ENCODE data around the gene RPL5. TPM values are rescaled to one million over a fixed set of nuclear protein-coding genes. Genes with fewer than 3 reads are reported as not detected.

RPL5 gene
- total RNA-seq, 1 donor from 2014 or later = 552 TPM

DNA sequence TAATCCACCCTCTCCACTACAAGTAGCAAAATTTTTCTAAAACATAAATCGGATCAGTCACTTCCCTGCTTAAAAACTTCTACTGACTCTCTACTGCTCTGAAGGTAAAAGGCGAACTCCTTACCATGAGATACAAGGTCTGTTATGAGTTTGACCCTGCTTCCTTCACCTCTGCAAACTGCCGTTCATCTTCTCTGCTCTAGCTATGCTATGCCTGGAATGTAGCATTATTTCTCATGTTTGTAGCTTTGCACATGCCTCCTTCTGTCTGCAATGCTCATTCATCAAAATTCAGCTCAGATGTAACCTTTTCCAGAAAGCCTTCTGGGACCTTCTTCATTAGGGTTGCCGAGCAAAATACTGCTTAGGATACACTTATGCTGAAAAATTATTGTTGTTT lies 30.8 kb downstream of the RPL5 start:
- H3K4me1 ChIP-seq = peaks cover 10% of the 10 kb centered on the region
- TF ChIP-seq, protein P1, sequence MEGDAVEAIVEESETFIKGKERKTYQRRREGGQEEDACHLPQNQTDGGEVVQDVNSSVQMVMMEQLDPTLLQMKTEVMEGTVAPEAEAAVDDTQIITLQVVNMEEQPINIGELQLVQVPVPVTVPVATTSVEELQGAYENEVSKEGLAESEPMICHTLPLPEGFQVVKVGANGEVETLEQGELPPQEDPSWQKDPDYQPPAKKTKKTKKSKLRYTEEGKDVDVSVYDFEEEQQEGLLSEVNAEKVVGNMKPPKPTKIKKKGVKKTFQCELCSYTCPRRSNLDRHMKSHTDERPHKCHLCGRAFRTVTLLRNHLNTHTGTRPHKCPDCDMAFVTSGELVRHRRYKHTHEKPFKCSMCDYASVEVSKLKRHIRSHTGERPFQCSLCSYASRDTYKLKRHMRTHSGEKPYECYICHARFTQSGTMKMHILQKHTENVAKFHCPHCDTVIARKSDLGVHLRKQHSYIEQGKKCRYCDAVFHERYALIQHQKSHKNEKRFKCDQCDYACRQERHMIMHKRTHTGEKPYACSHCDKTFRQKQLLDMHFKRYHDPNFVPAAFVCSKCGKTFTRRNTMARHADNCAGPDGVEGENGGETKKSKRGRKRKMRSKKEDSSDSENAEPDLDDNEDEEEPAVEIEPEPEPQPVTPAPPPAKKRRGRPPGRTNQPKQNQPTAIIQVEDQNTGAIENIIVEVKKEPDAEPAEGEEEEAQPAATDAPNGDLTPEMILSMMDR (IDR thresholded peaks at IDR 0.05; ENCODE audit: borderline replicate concordance) = no peak
- H3K36me3 ChIP-seq = no peaks in the 10 kb centered on the region
- intact Hi-C loops (cut with micrococcal nuclease) = no loop called here
- H3K27ac ChIP-seq (replicated peaks) = no peak overlapping the region
- no peak overlapping the region for H3K4me3 ChIP-seq
- no peak for DNase-seq
- no peaks in the 10 kb centered on the region for H3K9me3 ChIP-seq (replicated peaks)
- no peaks in the 10 kb centered on the region for H3K27me3 ChIP-seq (ENCODE audit: low read depth)

DNA sequence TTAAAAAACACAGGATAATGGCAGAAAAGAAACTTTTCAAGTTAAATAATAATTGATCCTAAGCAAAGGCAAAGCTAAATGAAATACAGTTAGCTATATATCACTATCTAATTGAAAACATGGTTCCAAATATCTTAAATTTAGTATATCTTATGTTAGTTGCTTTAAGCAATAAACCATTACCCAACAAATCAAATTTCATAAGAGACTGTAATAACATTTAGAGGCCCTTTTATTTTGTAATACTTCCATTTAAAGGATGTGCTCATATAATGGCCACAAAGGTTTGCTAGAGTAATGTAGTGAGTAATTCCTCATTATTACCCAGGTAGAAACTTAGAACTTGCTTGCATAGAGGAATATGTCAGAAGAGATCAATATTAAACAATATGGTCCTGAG lies 32.3 kb downstream of the RPL5 start:
- peaks cover 9% of the 10 kb centered on the region for H3K4me1 ChIP-seq
- H3K9me3 ChIP-seq (replicated peaks) = no peaks in the 10 kb centered on the region
- no peak overlapping the region for H3K27ac ChIP-seq (replicated peaks)
- H3K4me3 ChIP-seq = no peak overlapping the region
- intact Hi-C loops (cut with micrococcal nuclease) = no loop called here
- no peak for DNase-seq
- TF ChIP-seq, protein P1 (IDR thresholded peaks at IDR 0.05; ENCODE audit: borderline replicate concordance) = no peak
- no peaks in the 10 kb centered on the region for H3K36me3 ChIP-seq
- H3K27me3 ChIP-seq (ENCODE audit: low read depth) = no peaks in the 10 kb centered on the region

DNA sequence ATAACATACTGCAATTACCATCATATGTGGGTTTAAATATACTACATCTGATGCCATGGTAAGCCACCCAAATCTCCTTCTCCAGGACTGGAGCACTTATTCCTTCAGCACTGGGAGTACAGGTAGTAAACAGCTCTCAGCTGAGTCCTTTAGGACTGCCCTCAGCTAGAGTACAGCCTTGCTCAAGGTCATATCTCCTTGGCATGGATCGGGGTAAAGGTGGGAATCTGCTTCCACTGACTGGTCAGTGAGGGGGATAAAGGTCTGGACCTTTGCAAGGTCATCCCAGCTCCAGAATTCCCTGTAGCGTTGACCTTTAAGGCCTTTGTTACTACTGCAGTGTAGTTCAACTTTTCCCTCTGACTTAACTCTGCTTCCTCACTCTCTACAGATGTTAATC lies 38.8 kb downstream of the RPL5 start:
- Histone ChIP-seq H3K27me3 (ENCODE audit: low read depth) (no peaks in the 10 kb centered on the region), H3K9me3 (replicated peaks) (peaks cover 10% of the 10 kb centered on the region), H3K4me3 (no peak overlapping the region), H3K36me3 (peaks cover 7% of the 10 kb centered on the region), H3K27ac (replicated peaks) (no peak overlapping the region), H3K4me1 (no peaks in the 10 kb centered on the region)
- intact Hi-C loops (cut with micrococcal nuclease) = no loop called here
- DNase-seq = no peak
- TF ChIP-seq, protein P1 (IDR thresholded peaks at IDR 0.05; ENCODE audit: borderline replicate concordance) = no peak

DNA sequence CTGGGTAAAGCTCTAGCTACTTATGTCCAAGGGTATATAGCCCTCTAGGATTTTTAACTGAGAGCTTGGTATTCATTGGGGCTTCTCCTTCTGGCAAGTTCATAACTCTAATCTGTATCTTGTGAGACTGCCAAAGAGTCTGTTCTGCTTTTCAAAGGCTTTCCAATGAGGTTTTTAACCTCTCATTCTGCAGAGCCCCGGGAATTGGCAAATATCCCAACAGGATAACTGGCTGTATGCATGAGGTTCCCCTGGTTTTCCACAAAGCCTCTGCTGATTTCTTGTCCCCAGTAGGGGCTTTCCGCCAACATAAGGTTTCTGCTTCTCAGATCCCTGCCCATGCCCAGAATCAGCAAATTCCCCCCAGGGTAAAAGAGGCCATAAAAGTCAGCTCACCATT lies 40.9 kb downstream of the RPL5 start:
- TF ChIP-seq, protein P1 (IDR thresholded peaks at IDR 0.05; ENCODE audit: borderline replicate concordance) = no peak
- no peaks in the 10 kb centered on the region for H3K27me3 ChIP-seq (ENCODE audit: low read depth)
- peaks cover 10% of the 10 kb centered on the region for H3K9me3 ChIP-seq (replicated peaks)
- H3K27ac ChIP-seq (replicated peaks) = no peak overlapping the region
- no peaks in the 10 kb centered on the region for H3K4me1 ChIP-seq
- no peak for DNase-seq
- intact Hi-C loops (cut with micrococcal nuclease) = no loop called here
- peaks cover 7% of the 10 kb centered on the region for H3K36me3 ChIP-seq
- H3K4me3 ChIP-seq = no peak overlapping the region

DNA sequence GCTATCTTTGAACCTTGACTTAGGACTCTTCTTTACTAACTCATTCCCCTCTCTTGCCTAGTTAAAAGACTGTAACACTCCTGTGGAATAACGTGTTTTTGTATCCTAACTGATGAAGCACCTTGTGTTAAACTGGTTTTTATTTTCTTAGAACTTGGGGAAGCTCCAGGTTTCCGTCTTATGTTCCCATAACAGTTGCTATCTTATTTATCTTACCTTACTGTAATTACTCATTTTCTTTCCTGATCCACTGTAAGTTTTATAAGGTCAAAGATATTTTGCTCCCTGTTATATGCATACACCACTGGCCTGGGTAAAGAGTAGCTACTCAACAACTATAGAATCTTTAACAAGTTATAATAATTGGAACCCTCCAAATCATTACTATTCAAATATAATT lies 43.1 kb downstream of the RPL5 start:
- H3K27ac ChIP-seq (replicated peaks) = no peak overlapping the region
- no peaks in the 10 kb centered on the region for H3K4me1 ChIP-seq
- peaks cover 7% of the 10 kb centered on the region for H3K36me3 ChIP-seq
- peaks cover 10% of the 10 kb centered on the region for H3K9me3 ChIP-seq (replicated peaks)
- intact Hi-C loops (cut with micrococcal nuclease) = no loop called here
- no peak overlapping the region for H3K4me3 ChIP-seq
- H3K27me3 ChIP-seq (ENCODE audit: low read depth) = no peaks in the 10 kb centered on the region
- TF ChIP-seq, protein P1 (IDR thresholded peaks at IDR 0.05; ENCODE audit: borderline replicate concordance) = no peak
- DNase-seq = no peak

DNA sequence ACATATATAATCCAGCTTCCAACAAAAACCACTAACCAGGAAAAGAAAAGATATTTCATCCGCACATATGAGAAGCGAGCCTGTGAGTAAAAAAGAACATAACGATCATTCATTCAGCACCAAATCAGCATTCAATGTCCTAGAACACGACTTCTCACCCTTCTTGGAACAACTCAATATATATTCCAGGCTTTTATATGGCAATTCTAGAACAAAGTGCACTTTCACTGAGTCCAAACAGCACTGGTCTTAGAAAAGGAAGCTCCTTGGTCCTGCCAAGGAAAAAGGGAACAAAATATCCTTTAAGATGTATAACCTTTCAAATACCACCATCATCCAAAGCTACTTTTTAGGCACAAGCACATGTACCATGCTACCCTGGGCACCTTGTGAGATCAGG lies 44.5 kb downstream of the RPL5 start:
- TF ChIP-seq, protein P1 (IDR thresholded peaks at IDR 0.05; ENCODE audit: borderline replicate concordance) = no peak

More for the DNA sequence above, 44.5 kb downstream of the RPL5 start:
- H3K9me3 ChIP-seq (replicated peaks) = peaks cover 10% of the 10 kb centered on the region
- no peak for DNase-seq
- intact Hi-C loops (cut with micrococcal nuclease) = no loop called here
- H3K4me3 ChIP-seq = no peak overlapping the region
- H3K4me1 ChIP-seq = no peaks in the 10 kb centered on the region
- H3K36me3 ChIP-seq = peaks cover 7% of the 10 kb centered on the region
- H3K27me3 ChIP-seq (ENCODE audit: low read depth) = no peaks in the 10 kb centered on the region
- no peak overlapping the region for H3K27ac ChIP-seq (replicated peaks)

Measured in left ventricle myocardium inferior (tissue), 1 donor.